ENCODE data around the gene RPP21. TPM values are rescaled to one million over a fixed set of nuclear protein-coding genes. Genes with fewer than 3 reads are reported as not detected.

Gene RPP21
- total and polyA plus RNA-seq, 2 donors (not counting 1 experiment from before 2014, with no cell fraction given): 48.1 to 114 TPM

- WGBS (ENCODE audit: insufficient coverage): 100% methylated on average over 1 of the region's 2 CpGs
- Histone ChIP-seq H3K27me3 (replicated peaks in 1 of 4; ENCODE audit: control extremely low read depth in 1 of 4, control insufficient read depth in 3 of 4, insufficient read depth in 4 of 4, low read length in 3 of 4) (no peaks in the 10 kb centered on the region), H3K9ac (ENCODE audit: low read length) (no peak overlapping the region), H3K79me2 (ENCODE audit: control insufficient read depth, insufficient read depth, low read length) (peaks cover 50% of the 10 kb centered on the region), H3K4me1 (ENCODE audit: control insufficient read depth in 2 of 2, insufficient read depth in 2 of 2, low read length in 2 of 2) (no peaks in the 10 kb centered on the region), H3K9me3 (ENCODE audit: control extremely low read depth in 1 of 3, control insufficient read depth in 2 of 3, insufficient read depth in 1 of 3, low read length in 2 of 3) (no peaks in the 10 kb centered on the region), H2AFZ (ENCODE audit: insufficient read depth, low read depth, low read length, poor library complexity, severe bottlenecking) (no peak overlapping the region), H3K27ac (ENCODE audit: low read length in 2 of 2) (no peak overlapping the region), H3K4me2 (replicated peaks; ENCODE audit: low read depth, low read length, poor library complexity, severe bottlenecking) (no peak overlapping the region), H4K20me1 (ENCODE audit: control insufficient read depth, insufficient read depth, low read length, poor library complexity, severe bottlenecking) (peaks cover 78% of the 10 kb centered on the region), H3K4me3 (ENCODE audit: control extremely low read depth in 1 of 5, extremely low read depth in 1 of 5, insufficient read depth in 1 of 5, low read depth in 2 of 5, low read length in 4 of 5) (no peak overlapping the region), H3K36me3 (replicated peaks in 1 of 2; ENCODE audit: control extremely low read depth in 1 of 2, control insufficient read depth in 1 of 2, extremely low read depth in 1 of 2, insufficient read depth in 2 of 2, low read length in 1 of 2) (peaks cover 0 to 32% of the 10 kb centered on the region in 2 experiments)
- Mint-ChIP-seq H3K27ac (no peak overlapping the region), H3K27me3 (no peaks in the 10 kb centered on the region), H3K4me3 (no peak overlapping the region), H3K9me3 (ENCODE audit: insufficient read depth) (peaks cover 2% of the 10 kb centered on the region), H3K4me1 (no peaks in the 10 kb centered on the region)
- intact Hi-C loops (cut with micrococcal nuclease): no loop called here
- DNase-seq (no peak), ATAC-seq (ENCODE audit: low read depth) (no peak)
- CTCF ChIA-PET: no interaction called here
- POLR2A ChIA-PET: no interaction called here
- no peak for TF ChIP-seq EZH2 (IDR thresholded peaks at IDR 0.05; ENCODE audit: borderline replicate concordance, insufficient read depth, low read depth, low read length, poor library complexity, severe bottlenecking)
- TF ChIP-seq, protein P1, sequence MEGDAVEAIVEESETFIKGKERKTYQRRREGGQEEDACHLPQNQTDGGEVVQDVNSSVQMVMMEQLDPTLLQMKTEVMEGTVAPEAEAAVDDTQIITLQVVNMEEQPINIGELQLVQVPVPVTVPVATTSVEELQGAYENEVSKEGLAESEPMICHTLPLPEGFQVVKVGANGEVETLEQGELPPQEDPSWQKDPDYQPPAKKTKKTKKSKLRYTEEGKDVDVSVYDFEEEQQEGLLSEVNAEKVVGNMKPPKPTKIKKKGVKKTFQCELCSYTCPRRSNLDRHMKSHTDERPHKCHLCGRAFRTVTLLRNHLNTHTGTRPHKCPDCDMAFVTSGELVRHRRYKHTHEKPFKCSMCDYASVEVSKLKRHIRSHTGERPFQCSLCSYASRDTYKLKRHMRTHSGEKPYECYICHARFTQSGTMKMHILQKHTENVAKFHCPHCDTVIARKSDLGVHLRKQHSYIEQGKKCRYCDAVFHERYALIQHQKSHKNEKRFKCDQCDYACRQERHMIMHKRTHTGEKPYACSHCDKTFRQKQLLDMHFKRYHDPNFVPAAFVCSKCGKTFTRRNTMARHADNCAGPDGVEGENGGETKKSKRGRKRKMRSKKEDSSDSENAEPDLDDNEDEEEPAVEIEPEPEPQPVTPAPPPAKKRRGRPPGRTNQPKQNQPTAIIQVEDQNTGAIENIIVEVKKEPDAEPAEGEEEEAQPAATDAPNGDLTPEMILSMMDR (IDR thresholded peaks at IDR 0.05): no peak
Measured at GRCh38 chr6:30304002-30304401, 41.0 kb upstream of the RPP21 start.

DNA sequence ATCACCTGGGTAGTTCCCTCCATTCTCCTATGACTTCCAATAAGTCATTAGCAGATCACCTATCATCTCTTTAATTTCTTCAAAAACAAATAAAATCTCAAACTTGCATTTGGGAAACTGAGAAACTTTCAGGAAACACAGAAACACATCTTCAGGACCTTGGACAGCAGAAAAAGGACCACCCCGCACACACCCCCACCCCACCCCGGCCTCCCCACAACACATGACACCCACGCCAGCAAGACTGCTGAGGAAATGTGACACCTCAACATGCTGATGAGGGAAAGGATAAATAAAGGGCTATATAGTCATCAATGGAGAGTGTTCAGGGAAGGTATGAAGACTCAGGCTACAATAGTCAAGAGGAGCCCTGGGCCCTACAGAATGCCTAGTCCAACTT, 33.9 kb upstream of the RPP21 start:
- H3K36me3 ChIP-seq (replicated peaks in 1 of 2; ENCODE audit: control extremely low read depth in 1 of 2, control insufficient read depth in 1 of 2, extremely low read depth in 1 of 2, insufficient read depth in 2 of 2, low read length in 1 of 2): peaks cover 0 to 47% of the 10 kb centered on the region in 2 experiments
- H3K9me3 ChIP-seq (ENCODE audit: control extremely low read depth in 1 of 3, control insufficient read depth in 2 of 3, insufficient read depth in 1 of 3, low read length in 2 of 3): no peaks in the 10 kb centered on the region
- POLR2A ChIA-PET: no interaction called here
- DNase-seq: no peak
- no peak overlapping the region for H3K9ac ChIP-seq (ENCODE audit: low read length)
- peaks cover 97% of the 10 kb centered on the region for H4K20me1 ChIP-seq (ENCODE audit: control insufficient read depth, insufficient read depth, low read length, poor library complexity, severe bottlenecking)
- H2AFZ ChIP-seq (ENCODE audit: insufficient read depth, low read depth, low read length, poor library complexity, severe bottlenecking): no peak overlapping the region
- Mint-ChIP-seq H3K27me3 (no peaks in the 10 kb centered on the region), H3K9me3 (ENCODE audit: insufficient read depth) (no peaks in the 10 kb centered on the region), H3K4me1 (peaks cover 15% of the 10 kb centered on the region), H3K4me3 (no peak overlapping the region), H3K27ac (no peak overlapping the region)
- intact Hi-C loops (cut with micrococcal nuclease): no loop called here
- ATAC-seq (ENCODE audit: low read depth): no peak
- H3K4me3 ChIP-seq (ENCODE audit: control extremely low read depth in 1 of 5, extremely low read depth in 1 of 5, insufficient read depth in 1 of 5, low read depth in 2 of 5, low read length in 4 of 5): no peak overlapping the region
- H3K4me1 ChIP-seq (ENCODE audit: control insufficient read depth in 2 of 2, insufficient read depth in 2 of 2, low read length in 2 of 2): no peaks in the 10 kb centered on the region
- H3K27me3 ChIP-seq (replicated peaks in 1 of 4; ENCODE audit: control extremely low read depth in 1 of 4, control insufficient read depth in 3 of 4, insufficient read depth in 4 of 4, low read length in 3 of 4): no peaks in the 10 kb centered on the region
- H3K4me2 ChIP-seq (replicated peaks; ENCODE audit: low read depth, low read length, poor library complexity, severe bottlenecking): no peak overlapping the region
- TF ChIP-seq, protein P1 (IDR thresholded peaks at IDR 0.05): no peak
- TF ChIP-seq EZH2 (IDR thresholded peaks at IDR 0.05; ENCODE audit: borderline replicate concordance, insufficient read depth, low read depth, low read length, poor library complexity, severe bottlenecking): no peak
- H3K27ac ChIP-seq (ENCODE audit: low read length in 2 of 2): no peak overlapping the region
- H3K79me2 ChIP-seq (ENCODE audit: control insufficient read depth, insufficient read depth, low read length): peaks cover 94% of the 10 kb centered on the region
- no CpG with 5 or more reads among the region's 3 CpGs for WGBS (ENCODE audit: insufficient coverage)
- CTCF ChIA-PET: no interaction called here
